T-cell (primary cell): ENCODE measurements around the gene DAP3. TPM values are rescaled to one million over a fixed set of nuclear protein-coding genes. Genes with fewer than 3 reads are reported as not detected.
"Not testable (repeated sequence)": the region's sequence is repeated elsewhere in the genome, so short reads cannot be mapped to it uniquely, and the experiment has no call there.

Experiments
- ATAC-seq, 4 experiments: fragments of 200-7000 bp in 3 of 4; fragments of 150-1000 bp in 1 of 4; cut with Tn5 transposase; replicated peaks in 1 of 4; 1 replicate in 3 of 4; 2 replicates in 1 of 4; pipeline ENCODE4 v1.10.0; 2021; ENCODE audit warnings: moderate library complexity in 3 of 4, mild to moderate bottlenecking in 2 of 4, moderate number of reproducible peaks in 1 of 4
- CTCF ChIA-PET, 2 donors: fragments of 300-600 bp; sonication (Branson Sonifier 250); formaldehyde crosslinking; loops; one replicate each; lab custom pipeline; 2022; ENCODE audit warnings: antibody characterized with exemption in 2 of 2; lab: Charles Lee
- POLR2A ChIA-PET, 2 donors: fragments of 300-600 bp; sonication (Branson Sonifier 250); formaldehyde crosslinking; loops; one replicate each; lab custom pipeline; 2022; ENCODE audit warnings: antibody characterized with exemption in 2 of 2; lab: Charles Lee
- DNase-seq, 35 experiments: peaks; one replicate each; pipeline versions ENCODE4 v3.0.0 to v3.0.0-alpha.2; 2013 to 2023
- H3K27ac ChIP-seq: one replicate; pipeline ENCODE4 v1.5.1; 2013; ENCODE audit warnings: low read length
- H3K27me3 ChIP-seq, 2 experiments: replicated peaks in 1 of 2; 1 replicate in 1 of 2; 2 replicates in 1 of 2; pipeline versions ENCODE4 v1.6.1 to v1.7.0; 2013; ENCODE audit warnings: low read length in 1 of 2, mixed read lengths in 1 of 2; ENCODE audit not compliant: control insufficient read depth in 2 of 2, insufficient read depth in 2 of 2; ENCODE audit errors: extremely low read depth in 1 of 2
- H3K36me3 ChIP-seq, 2 donors: 1 replicate in 1 of 2; 2 replicates in 1 of 2; pipeline versions ENCODE4 v1.6.1 to v1.7.0; 2013; ENCODE audit warnings: low read length in 1 of 2; ENCODE audit not compliant: control insufficient read depth in 2 of 2, insufficient read depth in 1 of 2; ENCODE audit errors: extremely low read depth in 1 of 2
- H3K4me1 ChIP-seq, 2 experiments: 1 replicate in 1 of 2; 2 replicates in 1 of 2; pipeline versions ENCODE4 v1.6.1 to v1.7.0; 2013; ENCODE audit warnings: low read length in 2 of 2, mixed read lengths in 1 of 2; ENCODE audit not compliant: insufficient read depth in 2 of 2, control insufficient read depth in 1 of 2; ENCODE audit errors: extremely low read depth in 1 of 2
- H3K4me3 ChIP-seq, 2 donors: 1 replicate in 1 of 2; 2 replicates in 1 of 2; pipeline versions ENCODE4 v1.5.1 to v1.7.0; 2013; ENCODE audit warnings: mild to moderate bottlenecking in 2 of 2, low read length in 1 of 2, moderate library complexity in 1 of 2; ENCODE audit not compliant: control insufficient read depth in 1 of 2; ENCODE audit errors: extremely low read depth in 1 of 2
- H3K9me3 ChIP-seq: 2 replicates; pipeline ENCODE4 v1.7.0; 2013
- H3K27ac Mint-ChIP-seq, 2 donors: one replicate each; pipeline ENCODE4 v1.8.0; 2020 to 2021; ENCODE audit warnings: mild to moderate bottlenecking in 2 of 2, mixed read lengths in 2 of 2
- H3K27me3 Mint-ChIP-seq, 2 donors: one replicate each; pipeline ENCODE4 v1.8.0; 2021 to 2022; ENCODE audit warnings: mixed read lengths in 2 of 2
- H3K36me3 Mint-ChIP-seq: one replicate; pipeline ENCODE4 v1.8.0; 2021; ENCODE audit warnings: mixed read lengths
- H3K4me1 Mint-ChIP-seq, 3 donors: one replicate each; pipeline ENCODE4 v1.8.0; 2020 to 2022; ENCODE audit warnings: mixed read lengths in 3 of 3, mild to moderate bottlenecking in 1 of 3
- H3K4me3 Mint-ChIP-seq, 3 donors: one replicate each; pipeline ENCODE4 v1.8.0; 2020 to 2022; ENCODE audit warnings: mild to moderate bottlenecking in 3 of 3, mixed read lengths in 3 of 3, moderate library complexity in 3 of 3
- H3K9me3 Mint-ChIP-seq, 3 donors: one replicate each; pipeline ENCODE4 v1.8.0; 2020 to 2022; ENCODE audit warnings: mixed read lengths in 3 of 3
- WGBS: methylation state at CpG from one replicate; pipeline ENCODE4 v1.1.5; 2013; ENCODE audit warnings: missing lambda C conversion rate; ENCODE audit not compliant: insufficient coverage; 5-methylcytosine and 5-hydroxymethylcytosine counted together
- total RNA-seq, 35 experiments: library from RNA in 6 of 35; stranded (reverse) in 6 of 35; fragments of 120-200 nt in 1 of 35; gene quantifications; one replicate each; pipeline versions ENCODE4 v1.2.1 to v1.2.4 and lab custom pipeline; 2013 to 2026

Gene DAP3
- total RNA-seq: 100 to 1,000 TPM; 112 to 140 (median 133) TPM
- total RNA-seq (2013): 127 TPM
- total RNA-seq (lab: John Stamatoyannopoulos, UW): 92.0 to 206 (median 114) reads per million in 29 experiments

DNA sequence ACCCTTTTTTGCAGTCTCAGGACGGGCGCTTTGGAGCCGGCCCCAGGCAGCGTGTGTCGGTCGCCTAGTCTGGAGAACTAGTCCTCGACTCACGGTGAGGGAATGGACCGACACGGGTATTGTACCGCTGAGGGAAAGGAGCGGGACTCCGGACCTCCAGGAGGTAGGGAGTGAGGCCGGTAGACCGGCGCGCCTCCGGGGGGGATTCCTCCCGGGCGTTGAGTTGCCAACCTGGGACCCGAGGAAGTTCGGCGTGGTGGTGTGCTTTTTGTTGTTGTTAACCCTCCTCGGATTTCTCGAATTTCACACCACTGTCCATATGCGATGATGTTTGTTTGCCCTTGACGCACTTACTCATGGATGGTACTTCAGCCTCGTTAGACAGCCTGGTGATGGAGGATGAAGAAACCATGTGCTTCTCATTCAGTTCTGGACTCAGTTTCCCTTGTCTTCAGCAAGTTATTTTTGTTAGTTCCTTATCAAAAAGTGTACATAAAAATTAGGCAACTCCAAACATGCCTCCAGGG is at the start of gene DAP3:
Gene DAP3, plus strand, starts transcription at position 11 of the 527 bp plus-strand sequence. CDS start 20,689 bp downstream, outside the sequence.
- DNase-seq (peak in 1 of 35 experiments; percentile 2), ATAC-seq (peak in 2 of 4 experiments; percentile 0 to 3)
- peaks cover 0 to 11% of the 10 kb centered on the region in 2 donors for H3K36me3 ChIP-seq
- CTCF ChIA-PET, H3K9me3 Mint-ChIP-seq, H3K27me3 Mint-ChIP-seq, H3K9me3 ChIP-seq, H3K27me3 ChIP-seq, POLR2A ChIA-PET: not testable (repeated sequence)
- H3K4me3 ChIP-seq: peak within 1 kb of the TSS; percentile 91 to 95
- peak within 1 kb of the TSS; percentile 93 to 94 for H3K27ac Mint-ChIP-seq
- H3K36me3 Mint-ChIP-seq: peaks cover 28% of the 10 kb centered on the region
- H3K4me3 Mint-ChIP-seq: peak within 1 kb of the TSS; percentile 95 to 96 (median 96)
- peaks cover 16 to 36% of the 10 kb centered on the region in 2 experiments for H3K4me1 ChIP-seq
- H3K27ac ChIP-seq: peak within 1 kb of the TSS; percentile 90
- WGBS: 0% methylated on average over 10 of the region's 28 CpGs
- H3K4me1 Mint-ChIP-seq: peaks cover 55 to 73% (median 69%) of the 10 kb centered on the region in 3 donors

GRCh38 chr1:155640367-155640766 is 48.5 kb upstream of the DAP3 start:
- H3K27ac Mint-ChIP-seq: no peak overlapping the region
- peaks cover 11% of the 10 kb centered on the region for H3K36me3 Mint-ChIP-seq
- no peak overlapping the region for H3K4me3 Mint-ChIP-seq
- ATAC-seq (no peak), DNase-seq (no peak)
- Histone ChIP-seq H3K36me3 (no peaks in the 10 kb centered on the region), H3K4me1 (peaks cover 2 to 20% of the 10 kb centered on the region in 2 experiments), H3K27ac (no peak overlapping the region), H3K4me3 (no peak overlapping the region), H3K9me3 (no peaks in the 10 kb centered on the region), H3K27me3 (no peaks in the 10 kb centered on the region)
- peaks cover 0 to 15% (median 15%) of the 10 kb centered on the region in 3 donors for H3K9me3 Mint-ChIP-seq
- POLR2A ChIA-PET: interaction anchor here (0.6 to 0.7 kb wide), 3 partner anchors 9 to 585 kb away, joined by 4 to 8 read pairs (median 5); no protein-coding TSS in a partner anchor
- CTCF ChIA-PET: interaction anchor here in 1 of 2 donors (0.6 kb wide), 1 partner anchor 389 kb away, joined by 4 read pairs; no protein-coding TSS in a partner anchor
- H3K4me1 Mint-ChIP-seq: peaks cover 19 to 22% (median 22%) of the 10 kb centered on the region in 3 donors
- H3K27me3 Mint-ChIP-seq: no peaks in the 10 kb centered on the region

DNA sequence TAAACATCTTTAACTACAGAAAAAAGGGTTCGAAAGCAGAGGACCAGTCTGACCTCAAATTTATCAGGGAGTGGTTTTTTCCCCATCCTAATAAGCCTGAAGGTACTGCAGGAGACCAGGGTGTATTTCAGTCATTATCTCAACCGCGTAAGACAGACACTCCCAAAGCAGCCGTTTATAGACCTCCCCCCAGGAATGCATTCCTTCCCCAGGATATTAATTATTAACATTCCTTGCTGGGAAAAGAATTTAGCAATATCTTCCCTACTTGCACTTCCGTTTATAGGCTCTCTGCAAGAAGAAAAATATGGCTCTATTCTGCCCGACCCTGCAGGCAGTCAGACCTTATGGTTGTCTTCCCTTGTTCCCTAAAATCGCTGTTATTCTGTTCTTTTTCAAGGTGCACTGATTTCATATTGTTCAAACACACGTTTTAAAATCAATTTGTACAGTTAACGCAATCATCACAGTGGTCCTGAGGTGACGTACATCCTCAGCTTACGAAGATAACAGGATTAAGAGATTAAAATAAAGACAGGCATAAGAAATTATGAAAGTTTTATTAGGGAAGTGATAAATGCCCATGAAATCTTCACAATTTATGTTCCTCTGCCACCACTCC is 46.2 kb upstream of the DAP3 start:
- H3K27me3 Mint-ChIP-seq, H3K27ac Mint-ChIP-seq, H3K27me3 ChIP-seq, H3K9me3 ChIP-seq, DNase-seq, H3K4me1 Mint-ChIP-seq, H3K4me3 Mint-ChIP-seq, H3K27ac ChIP-seq, H3K4me1 ChIP-seq, CTCF ChIA-PET, H3K4me3 ChIP-seq, ATAC-seq, H3K36me3 ChIP-seq: not testable (repeated sequence)
- Mint-ChIP-seq H3K9me3 (peaks cover 0 to 15% (median 15%) of the 10 kb centered on the region in 3 donors), H3K36me3 (peaks cover 11% of the 10 kb centered on the region)
- POLR2A ChIA-PET: interaction anchor here in 1 of 2 donors (0.6 kb wide), 1 partner anchor 25 kb away, joined by 3 read pairs; no protein-coding TSS in a partner anchor
- WGBS: 80% methylated on average over 2 of the region's 11 CpGs

DNA sequence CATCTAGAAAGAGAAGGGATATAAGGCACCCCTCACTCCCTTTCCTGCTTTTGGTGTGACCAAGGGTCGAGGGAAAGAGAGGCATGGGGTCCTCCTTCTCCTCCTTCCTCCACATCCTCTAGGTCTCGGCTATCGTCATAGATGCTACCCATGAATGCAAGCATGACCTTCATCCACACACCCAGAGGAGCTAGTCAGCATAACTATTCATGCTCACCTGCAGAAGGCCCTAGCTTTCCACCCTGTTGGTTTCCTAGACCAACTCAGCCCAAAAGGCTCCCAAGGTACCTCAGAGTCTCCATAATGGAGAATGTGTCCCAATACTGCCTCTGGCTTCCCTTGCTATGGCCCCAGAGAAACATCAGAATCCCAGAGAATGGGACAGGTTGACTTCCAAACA is 45.7 kb upstream of the DAP3 start:
- no peaks in the 10 kb centered on the region for H3K27me3 ChIP-seq
- H3K9me3 Mint-ChIP-seq: peaks cover 0 to 15% (median 15%) of the 10 kb centered on the region in 3 donors
- H3K4me3 Mint-ChIP-seq: no peak overlapping the region
- no peak for DNase-seq
- no peak overlapping the region for H3K4me3 ChIP-seq
- no peaks in the 10 kb centered on the region for H3K36me3 ChIP-seq
- ChIA-PET POLR2A (no interaction called here), CTCF (no interaction called here)
- peaks cover 11% of the 10 kb centered on the region for H3K36me3 Mint-ChIP-seq
- 100% methylated on average over 2 of the region's 3 CpGs for WGBS
- peaks cover 0 to 3% of the 10 kb centered on the region in 2 donors for H3K27me3 Mint-ChIP-seq
- H3K27ac Mint-ChIP-seq: no peak overlapping the region
- peaks cover 0 to under 1% of the 10 kb centered on the region in 2 experiments for H3K4me1 ChIP-seq
- H3K9me3 ChIP-seq: no peaks in the 10 kb centered on the region
- no peak for ATAC-seq
- no peak overlapping the region for H3K27ac ChIP-seq
- peaks cover 0 to under 1% (median 0%) of the 10 kb centered on the region in 3 donors for H3K4me1 Mint-ChIP-seq

DNA sequence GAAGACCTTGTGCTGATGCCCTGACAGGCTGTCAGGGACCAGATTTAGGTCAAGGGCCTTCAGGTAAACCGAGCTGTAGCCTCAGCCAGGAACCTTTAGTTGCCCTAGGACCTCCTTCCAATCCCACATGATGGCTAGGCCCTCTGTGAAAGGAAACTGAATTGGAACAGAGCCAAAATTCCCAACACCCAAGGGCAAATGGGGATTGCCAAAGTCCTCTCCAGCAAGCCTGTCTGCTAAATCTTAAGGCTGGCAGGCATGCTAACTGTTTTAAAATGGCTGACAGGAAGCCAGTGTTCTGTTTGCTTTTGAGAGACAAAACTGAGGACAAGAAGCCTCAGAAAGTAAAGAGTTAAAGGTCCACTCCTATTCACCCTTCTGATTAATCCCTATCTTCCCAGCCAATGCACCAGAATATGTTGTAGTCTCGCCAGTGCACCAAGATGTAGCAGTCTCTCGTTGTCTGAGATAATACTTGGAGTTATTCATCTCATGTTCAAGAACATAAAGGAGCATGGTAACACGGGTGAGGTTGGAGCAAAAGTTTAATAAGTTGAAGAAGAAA is 43.8 kb upstream of the DAP3 start:
- peaks cover 11% of the 10 kb centered on the region for H3K36me3 Mint-ChIP-seq
- H3K4me1 ChIP-seq: no peaks in the 10 kb centered on the region
- H3K27ac Mint-ChIP-seq: no peak overlapping the region
- H3K36me3 ChIP-seq: no peaks in the 10 kb centered on the region
- ChIA-PET CTCF (no interaction called here), POLR2A (no interaction called here)
- peaks cover 0 to 15% (median 15%) of the 10 kb centered on the region in 3 donors for H3K9me3 Mint-ChIP-seq
- H3K27me3 Mint-ChIP-seq: peaks cover 0 to 6% of the 10 kb centered on the region in 2 donors
- H3K4me3 ChIP-seq: no peak overlapping the region
- H3K4me1 Mint-ChIP-seq: no peaks in the 10 kb centered on the region
- no peak overlapping the region for H3K27ac ChIP-seq
- DNase-seq (no peak), ATAC-seq (no peak)
- 86% methylated on average over 1 of the region's 4 CpGs for WGBS
- no peaks in the 10 kb centered on the region for H3K9me3 ChIP-seq
- no peaks in the 10 kb centered on the region for H3K27me3 ChIP-seq
- no peak overlapping the region for H3K4me3 Mint-ChIP-seq

- Histone ChIP-seq H3K36me3 (no peaks in the 10 kb centered on the region), H3K4me1 (no peaks in the 10 kb centered on the region), H3K27ac (no peak overlapping the region), H3K4me3 (no peak overlapping the region), H3K9me3 (no peaks in the 10 kb centered on the region), H3K27me3 (no peaks in the 10 kb centered on the region)
- no peaks in the 10 kb centered on the region for H3K4me1 Mint-ChIP-seq
- no peak for ATAC-seq
- peaks cover 11% of the 10 kb centered on the region for H3K36me3 Mint-ChIP-seq
- DNase-seq: no peak
- H3K9me3 Mint-ChIP-seq: peaks cover 0 to 15% (median 15%) of the 10 kb centered on the region in 3 donors
- H3K4me3 Mint-ChIP-seq: no peak overlapping the region
- H3K27me3 Mint-ChIP-seq: peaks cover 0 to 6% of the 10 kb centered on the region in 2 donors
- H3K27ac Mint-ChIP-seq: no peak overlapping the region
- 100% methylated on average over 4 of the region's 6 CpGs for WGBS
- ChIA-PET POLR2A (no interaction called here), CTCF (interaction anchor here in 1 of 2 donors (0.6 kb wide), 2 partner anchors 130 to 729 kb away, joined by 5 read pairs; no protein-coding TSS in a partner anchor)
Measured at GRCh38 chr1:155645648-155646047, 43.2 kb upstream of the DAP3 start.
